ENCODE measurements around the gene SLC9C2.
A peak's percentile ranks its signal among the peaks of the same experiment; 100 is the strongest.

Gene SLC9C2

DNA sequence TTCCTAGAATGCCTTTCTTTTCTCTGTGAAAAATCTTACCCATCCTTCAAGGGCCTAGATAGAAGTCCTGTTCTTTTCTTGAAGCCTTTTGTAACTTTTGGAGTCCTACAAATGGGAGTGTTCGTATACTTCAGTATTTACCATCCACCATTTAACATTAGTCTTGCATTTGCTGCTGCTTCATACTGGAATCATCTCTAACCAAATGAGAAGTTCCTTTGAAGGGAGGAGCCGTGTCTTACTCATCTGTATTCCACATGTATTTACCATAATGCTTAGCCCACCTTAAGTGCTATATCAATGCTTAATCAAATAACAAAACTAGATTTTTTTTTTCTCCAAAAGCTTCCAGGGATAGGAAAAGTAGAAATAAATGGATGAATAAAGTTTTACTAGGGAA is 118.6 kb downstream of the SLC9C2 start:
- no peak overlapping the region for H3K4me3 ChIP-seq (ENCODE audit: low read length)
- TF ChIP-seq, protein P1, sequence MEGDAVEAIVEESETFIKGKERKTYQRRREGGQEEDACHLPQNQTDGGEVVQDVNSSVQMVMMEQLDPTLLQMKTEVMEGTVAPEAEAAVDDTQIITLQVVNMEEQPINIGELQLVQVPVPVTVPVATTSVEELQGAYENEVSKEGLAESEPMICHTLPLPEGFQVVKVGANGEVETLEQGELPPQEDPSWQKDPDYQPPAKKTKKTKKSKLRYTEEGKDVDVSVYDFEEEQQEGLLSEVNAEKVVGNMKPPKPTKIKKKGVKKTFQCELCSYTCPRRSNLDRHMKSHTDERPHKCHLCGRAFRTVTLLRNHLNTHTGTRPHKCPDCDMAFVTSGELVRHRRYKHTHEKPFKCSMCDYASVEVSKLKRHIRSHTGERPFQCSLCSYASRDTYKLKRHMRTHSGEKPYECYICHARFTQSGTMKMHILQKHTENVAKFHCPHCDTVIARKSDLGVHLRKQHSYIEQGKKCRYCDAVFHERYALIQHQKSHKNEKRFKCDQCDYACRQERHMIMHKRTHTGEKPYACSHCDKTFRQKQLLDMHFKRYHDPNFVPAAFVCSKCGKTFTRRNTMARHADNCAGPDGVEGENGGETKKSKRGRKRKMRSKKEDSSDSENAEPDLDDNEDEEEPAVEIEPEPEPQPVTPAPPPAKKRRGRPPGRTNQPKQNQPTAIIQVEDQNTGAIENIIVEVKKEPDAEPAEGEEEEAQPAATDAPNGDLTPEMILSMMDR (conservative IDR thresholded peaks at IDR 0.05; ENCODE audit: low read depth, low read length) = no peak
- DNase-seq (ENCODE audit: low read depth) = no peak

DNA sequence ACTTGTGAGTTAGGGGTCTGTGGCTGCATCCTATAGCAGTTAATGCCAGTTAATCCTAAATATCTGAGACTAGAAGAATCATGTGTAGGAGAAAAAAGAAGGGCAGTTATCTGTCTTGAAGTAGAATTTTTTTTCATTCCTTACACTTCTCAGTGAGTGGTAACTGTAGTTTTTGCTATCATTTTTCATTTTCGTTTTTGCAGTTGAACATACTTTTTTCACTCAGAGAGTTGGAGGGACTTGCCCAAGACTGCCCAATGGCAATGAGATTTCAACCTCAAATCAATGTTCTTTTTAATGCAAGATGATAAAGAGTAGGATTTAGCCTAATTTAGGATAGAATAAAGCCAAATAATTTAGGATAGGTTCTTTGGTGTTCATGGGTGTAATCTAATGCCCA is 120.2 kb downstream of the SLC9C2 start:
- no peak overlapping the region for H3K4me3 ChIP-seq (ENCODE audit: low read length)
- DNase-seq (ENCODE audit: low read depth) = no peak
- TF ChIP-seq, protein P1 (conservative IDR thresholded peaks at IDR 0.05; ENCODE audit: low read depth, low read length) = no peak

DNA sequence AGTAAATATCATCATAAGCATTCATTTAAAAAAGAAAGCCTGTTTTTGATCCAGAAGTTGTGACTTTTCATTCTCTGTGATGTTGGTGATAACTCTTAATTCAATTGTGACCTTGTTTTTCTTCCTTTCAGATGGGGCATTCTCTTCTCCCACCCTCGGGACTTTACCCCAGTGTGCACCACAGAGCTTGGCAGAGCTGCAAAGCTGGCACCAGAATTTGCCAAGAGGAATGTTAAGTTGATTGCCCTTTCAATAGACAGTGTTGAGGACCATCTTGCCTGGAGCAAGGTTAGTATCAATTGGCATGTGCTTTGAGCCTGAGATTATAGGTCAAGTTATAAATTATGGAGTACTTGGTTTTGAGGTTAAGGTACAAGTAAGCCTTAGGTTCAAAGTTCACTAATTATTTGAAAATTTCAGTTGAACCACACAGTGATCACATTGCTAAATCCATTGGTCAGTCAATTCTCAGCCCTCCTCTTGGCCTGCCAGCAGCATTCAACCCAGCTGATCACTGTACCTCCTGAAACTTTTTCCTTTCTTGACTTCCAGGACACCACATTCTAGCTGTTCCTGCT is 121.6 kb downstream of the SLC9C2 start:
- no peak overlapping the region for H3K4me3 ChIP-seq (ENCODE audit: low read length)
- DNase-seq (ENCODE audit: low read depth) = no peak
- TF ChIP-seq, protein P1 (conservative IDR thresholded peaks at IDR 0.05; ENCODE audit: low read depth, low read length) = no peak

DNA sequence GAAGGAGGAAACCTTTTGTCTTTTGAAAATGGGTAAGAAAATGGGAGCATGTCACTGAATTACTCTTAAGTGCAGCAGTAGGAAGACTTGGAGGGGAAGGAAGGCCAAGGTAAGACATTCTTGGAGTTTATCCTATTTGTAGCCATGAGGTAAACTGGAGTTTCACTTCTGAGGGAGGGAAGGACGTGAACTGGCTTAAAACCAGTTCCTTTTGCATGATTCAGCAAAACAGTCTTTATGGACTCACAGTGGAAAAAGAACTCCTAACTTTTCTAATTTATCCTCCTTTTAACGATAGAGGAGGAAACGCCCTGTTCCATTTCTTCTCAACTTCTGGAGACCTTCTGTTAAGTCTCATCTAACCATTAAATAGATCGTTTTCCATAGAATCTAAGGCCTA is 123.2 kb downstream of the SLC9C2 start:
- peak overlapping the region; percentile 5 for H3K4me3 ChIP-seq (ENCODE audit: low read length)
- TF ChIP-seq, protein P1 (conservative IDR thresholded peaks at IDR 0.05; ENCODE audit: low read depth, low read length) = no peak
- DNase-seq (ENCODE audit: low read depth) = no peak

DNA sequence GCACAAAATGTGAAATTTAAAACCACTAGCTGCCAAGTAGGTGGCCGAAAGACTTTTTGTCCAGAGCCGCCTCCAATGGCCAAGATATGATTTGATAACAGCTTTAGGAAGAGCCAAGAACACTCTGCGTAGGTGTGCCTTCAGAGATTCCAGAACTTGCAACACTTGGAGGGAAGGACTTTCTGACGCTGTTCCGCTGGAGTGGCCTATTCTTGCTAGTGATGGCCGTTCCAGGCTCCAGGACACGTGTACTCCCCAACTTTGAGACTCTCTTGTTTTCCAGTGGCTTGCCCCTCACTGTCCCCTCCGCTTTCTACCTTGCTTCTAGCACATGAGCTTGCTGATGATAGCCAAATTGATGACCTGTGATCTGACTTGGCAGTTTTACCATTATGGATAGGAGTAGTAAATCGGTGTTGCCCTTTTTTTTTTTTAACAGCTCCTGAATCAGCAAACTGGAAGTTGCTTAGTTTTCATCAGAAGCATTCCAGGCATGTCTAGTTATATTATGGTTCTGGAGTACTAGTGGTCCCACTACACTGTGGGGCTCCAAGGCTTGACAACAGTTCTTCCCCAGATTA is 124.7 kb downstream of the SLC9C2 start:
- TF ChIP-seq, protein P1 (conservative IDR thresholded peaks at IDR 0.05; ENCODE audit: low read depth, low read length) = no peak
- no peak for DNase-seq (ENCODE audit: low read depth)
- H3K4me3 ChIP-seq (ENCODE audit: low read length) = peak overlapping the region; percentile 86

DNA sequence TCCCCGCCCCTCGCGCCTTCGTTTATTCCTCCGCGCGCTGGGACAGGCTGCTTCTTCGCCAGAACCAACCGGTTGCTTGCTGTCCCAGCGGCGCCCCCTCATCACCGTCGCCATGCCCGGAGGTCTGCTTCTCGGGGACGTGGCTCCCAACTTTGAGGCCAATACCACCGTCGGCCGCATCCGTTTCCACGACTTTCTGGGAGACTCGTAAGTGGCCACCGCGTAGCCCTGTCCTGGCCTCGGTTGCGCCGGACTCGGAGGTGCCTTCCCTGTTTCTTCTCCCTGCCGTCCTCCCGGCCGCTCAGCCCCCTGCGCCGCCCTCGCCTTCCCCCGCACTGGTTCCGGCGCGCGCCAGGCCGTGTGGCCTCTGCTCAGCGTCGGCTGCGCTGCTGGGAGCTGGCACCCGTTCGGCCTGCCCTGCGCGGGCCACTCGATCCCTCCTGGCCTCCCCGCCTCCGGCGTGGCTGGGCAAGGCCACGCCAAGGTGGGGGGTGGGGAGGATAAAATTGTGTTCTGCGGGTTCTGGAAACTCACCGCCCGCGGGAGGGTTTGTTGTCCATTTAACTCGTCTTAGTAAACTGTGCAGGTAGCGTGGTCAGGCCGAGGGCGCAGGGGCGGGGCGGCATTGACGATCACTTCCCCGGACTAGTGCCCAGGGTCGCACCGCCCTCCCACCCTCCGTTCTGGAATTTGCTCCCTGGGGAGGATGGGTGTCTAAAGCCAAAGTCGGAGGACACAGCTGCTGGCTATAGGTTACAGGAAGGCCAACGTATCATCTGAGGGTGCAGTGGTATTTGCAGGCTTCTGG is 125.4 kb downstream of the SLC9C2 start, which contains the start of gene PRDX6:
TSS of gene PRDX6 (plus strand) at position 50 of the 808 bp plus-strand sequence. CDS start at position 113, 63 bp downstream.
- no peak for DNase-seq (ENCODE audit: low read depth)
- TF ChIP-seq, protein P1 (conservative IDR thresholded peaks at IDR 0.05; ENCODE audit: low read depth, low read length) = no peak
- peak within 1 kb of the TSS; percentile 86 for H3K4me3 ChIP-seq (ENCODE audit: low read length)
